B cell (primary cell): ENCODE data around the gene ZNF524. TPM values are rescaled to one million over a fixed set of nuclear protein-coding genes. Genes with fewer than 3 reads are reported as not detected.

ENCODE experiments used
- ATAC-seq: fragments of 200-7000 bp; cut with Tn5 transposase; one replicate; pipeline ENCODE4 v1.10.0; 2021; ENCODE audit warnings: low read depth, mild to moderate bottlenecking, moderate number of reproducible peaks, moderate library complexity
- CTCF ChIA-PET: fragments of 350-600 bp; sonication (Branson Sonifier 250); formaldehyde crosslinking; loops from one replicate; lab custom pipeline; 2021; ENCODE audit warnings: antibody characterized with exemption, inconsistent platforms; lab: Charles Lee
- POLR2A ChIA-PET: fragments of 350-600 bp; sonication (Branson Sonifier 250); formaldehyde crosslinking; loops from one replicate; lab custom pipeline; 2021; ENCODE audit warnings: antibody characterized with exemption; lab: Charles Lee
- DNase-seq: peaks from one replicate; pipeline ENCODE4 v3.0.0; 2013
- H2AFZ ChIP-seq: 2 replicates; pipeline ENCODE4 v1.6.1; 2012; ENCODE audit warnings: mild to moderate bottlenecking, low read depth, low read length; ENCODE audit not compliant: insufficient read depth, poor library complexity, severe bottlenecking
- H3K27ac ChIP-seq, 2 donors: 1 replicate in 1 of 2; 2 replicates in 1 of 2; pipeline ENCODE4 v1.5.1; 2012 to 2013; ENCODE audit warnings: low read length in 2 of 2, mild to moderate bottlenecking in 2 of 2, moderate library complexity in 1 of 2
- H3K27me3 ChIP-seq, 4 experiments: fragments of 200-600 bp in 1 of 4; sonication (generic) in 1 of 4; replicated peaks in 1 of 4; 1 replicate in 2 of 4; 2 replicates in 2 of 4; pipeline versions ENCODE4 v1.6.1 to v1.7.0; 2013 to 2016; ENCODE audit warnings: low read length in 3 of 4, mild to moderate bottlenecking in 2 of 4, mixed read lengths in 1 of 4, moderate library complexity in 1 of 4; ENCODE audit not compliant: insufficient read depth in 4 of 4, control insufficient read depth in 3 of 4; ENCODE audit errors: control extremely low read depth in 1 of 4
- H3K36me3 ChIP-seq, 2 experiments: replicated peaks in 1 of 2; 1 replicate in 1 of 2; 2 replicates in 1 of 2; pipeline versions ENCODE4 v1.6.1 to v1.7.1; 2013; ENCODE audit warnings: low read length in 1 of 2; ENCODE audit not compliant: insufficient read depth in 2 of 2, control insufficient read depth in 1 of 2; ENCODE audit errors: control extremely low read depth in 1 of 2, extremely low read depth in 1 of 2
- H3K4me1 ChIP-seq, 2 donors: fragments of 200-600 bp in 1 of 2; sonication (generic) in 1 of 2; 1 replicate in 1 of 2; 2 replicates in 1 of 2; pipeline versions ENCODE4 v1.5.1 to v1.6.1; 2013 to 2017; ENCODE audit warnings: low read length in 2 of 2; ENCODE audit not compliant: control insufficient read depth in 2 of 2, insufficient read depth in 2 of 2
- H3K4me2 ChIP-seq: replicated peaks from 2 replicates; pipeline ENCODE3; 2012; ENCODE audit warnings: mild to moderate bottlenecking, low read depth, low read length; ENCODE audit not compliant: poor library complexity, severe bottlenecking
- H3K4me3 ChIP-seq, 5 experiments: fragments of 200-600 bp in 1 of 5; sonication (generic) in 1 of 5; 1 replicate in 3 of 5; 2 replicates in 2 of 5; pipeline versions ENCODE4 v1.5.1 to v1.7.0; 2011 to 2016; ENCODE audit warnings: low read length in 4 of 5, mild to moderate bottlenecking in 4 of 5, low read depth in 2 of 5, control low read depth in 1 of 5, moderate library complexity in 1 of 5; ENCODE audit not compliant: insufficient read depth in 1 of 5; ENCODE audit errors: control extremely low read depth in 1 of 5, extremely low read depth in 1 of 5
- H3K79me2 ChIP-seq: fragments of 200-600 bp; sonication (generic); one replicate; pipeline ENCODE4 v1.6.0; 2016; ENCODE audit warnings: low read length; ENCODE audit not compliant: control insufficient read depth, insufficient read depth
- H3K9ac ChIP-seq: fragments of 200-600 bp; sonication (generic); 2 replicates; pipeline ENCODE4 v1.6.1; 2017; ENCODE audit warnings: mild to moderate bottlenecking, low read length, moderate library complexity
- H3K9me3 ChIP-seq, 3 donors: one replicate each; pipeline versions ENCODE4 v1.6.1 to v1.7.1; 2013; ENCODE audit warnings: low read length in 2 of 3; ENCODE audit not compliant: control insufficient read depth in 2 of 3, insufficient read depth in 1 of 3; ENCODE audit errors: control extremely low read depth in 1 of 3
- H4K20me1 ChIP-seq: 2 replicates; pipeline ENCODE4 v1.6.0; 2012; ENCODE audit warnings: mild to moderate bottlenecking, low read length; ENCODE audit not compliant: insufficient read depth, control insufficient read depth, poor library complexity, severe bottlenecking
- H3K27ac Mint-ChIP-seq: one replicate; pipeline ENCODE4 v1.8.0; 2021; ENCODE audit warnings: mixed read lengths
- H3K27me3 Mint-ChIP-seq: one replicate; pipeline ENCODE4 v1.8.0; 2021; ENCODE audit warnings: mixed read lengths
- H3K4me1 Mint-ChIP-seq: one replicate; pipeline ENCODE4 v1.8.0; 2021; ENCODE audit warnings: mixed read lengths
- H3K4me3 Mint-ChIP-seq: one replicate; pipeline ENCODE4 v1.8.0; 2021; ENCODE audit warnings: mixed read lengths
- H3K9me3 Mint-ChIP-seq: one replicate; pipeline ENCODE4 v1.8.0; 2022; ENCODE audit warnings: mixed read lengths; ENCODE audit not compliant: insufficient read depth
- EZH2 ChIP-seq: IDR thresholded peaks from 2 replicates; pipeline ENCODE4 v1.6.1; 2012; ENCODE audit warnings: borderline replicate concordance, low read depth, mild to moderate bottlenecking, moderate library complexity, low read length; ENCODE audit not compliant: insufficient read depth, poor library complexity, severe bottlenecking
- WGBS: methylation state at CpG from one replicate; pipeline ENCODE4 v1.1.5; 2013; ENCODE audit warnings: missing lambda C conversion rate; ENCODE audit not compliant: insufficient coverage; 5-methylcytosine and 5-hydroxymethylcytosine counted together
- intact Hi-C: fragments of 100-400 bp; cut with micrococcal nuclease; formaldehyde crosslinking; loops from one replicate; pipeline ENCODE4 v1.10.0; 2022
- polyA plus RNA-seq: library from polyadenylated mRNA; depleted of rRNA; stranded (reverse); fragments of >200 nt; gene quantifications from 2 replicates; pipeline ENCODE4 v1.2.3, GENCODE V29; 2012
- total RNA-seq, 2 donors: library from RNA; stranded (reverse); fragments of 120-200 nt in 1 of 2; gene quantifications; 1 replicate in 1 of 2; 2 replicates in 1 of 2; pipeline versions ENCODE4 v1.2.3 to v1.2.4, GENCODE V29; 2013 to 2022
- TF ChIP-seq, protein P1 (sequence below): fragments of 200-600 bp; IDR thresholded peaks from one replicate; pipeline ENCODE4 v1.8.0; 2022; ENCODE audit warnings: antibody characterized with exemption, mild to moderate bottlenecking

The ZNF524 gene
- total and polyA plus RNA-seq, 2 donors (not counting 1 experiment from before 2014, with no cell fraction given) = 23.8 to 27.4 TPM

- Mint-ChIP-seq H3K27me3 (no peaks in the 10 kb centered on the region), H3K4me1 (peaks cover 45% of the 10 kb centered on the region), H3K9me3 (no peaks in the 10 kb centered on the region), H3K4me3 (peak overlapping the region; percentile 30), H3K27ac (peak overlapping the region; percentile 54)
- ChIA-PET CTCF (no interaction called here), POLR2A (no interaction called here)
- TF ChIP-seq EZH2 = no peak
- TF ChIP-seq, protein P1, sequence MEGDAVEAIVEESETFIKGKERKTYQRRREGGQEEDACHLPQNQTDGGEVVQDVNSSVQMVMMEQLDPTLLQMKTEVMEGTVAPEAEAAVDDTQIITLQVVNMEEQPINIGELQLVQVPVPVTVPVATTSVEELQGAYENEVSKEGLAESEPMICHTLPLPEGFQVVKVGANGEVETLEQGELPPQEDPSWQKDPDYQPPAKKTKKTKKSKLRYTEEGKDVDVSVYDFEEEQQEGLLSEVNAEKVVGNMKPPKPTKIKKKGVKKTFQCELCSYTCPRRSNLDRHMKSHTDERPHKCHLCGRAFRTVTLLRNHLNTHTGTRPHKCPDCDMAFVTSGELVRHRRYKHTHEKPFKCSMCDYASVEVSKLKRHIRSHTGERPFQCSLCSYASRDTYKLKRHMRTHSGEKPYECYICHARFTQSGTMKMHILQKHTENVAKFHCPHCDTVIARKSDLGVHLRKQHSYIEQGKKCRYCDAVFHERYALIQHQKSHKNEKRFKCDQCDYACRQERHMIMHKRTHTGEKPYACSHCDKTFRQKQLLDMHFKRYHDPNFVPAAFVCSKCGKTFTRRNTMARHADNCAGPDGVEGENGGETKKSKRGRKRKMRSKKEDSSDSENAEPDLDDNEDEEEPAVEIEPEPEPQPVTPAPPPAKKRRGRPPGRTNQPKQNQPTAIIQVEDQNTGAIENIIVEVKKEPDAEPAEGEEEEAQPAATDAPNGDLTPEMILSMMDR = no peak
- DNase-seq = no peak
- Histone ChIP-seq H3K9me3 (no peaks in the 10 kb centered on the region), H3K4me1 (peaks cover 27 to 45% of the 10 kb centered on the region in 2 donors), H3K4me2 (no peak overlapping the region), H3K79me2 (peaks cover 32% of the 10 kb centered on the region), H3K4me3 (no peak overlapping the region), H2AFZ (no peak overlapping the region), H3K27me3 (no peaks in the 10 kb centered on the region), H3K9ac (no peak overlapping the region), H3K36me3 (peaks cover 0 to 25% of the 10 kb centered on the region in 2 experiments), H4K20me1 (peaks cover 9% of the 10 kb centered on the region), H3K27ac (no peak overlapping the region)
- WGBS = 93% methylated on average over 14 of the region's 18 CpGs
- no peak for ATAC-seq
- intact Hi-C loops = no loop called here
Measured at GRCh38 chr19:55651236-55651635, 51.1 kb downstream of the ZNF524 start.

GRCh38 chr19:55652311-55653128 is 52.4 kb downstream of the ZNF524 start:
- peaks cover 51% of the 10 kb centered on the region for H3K4me1 Mint-ChIP-seq
- Histone ChIP-seq H3K4me1 (peaks cover 32 to 46% of the 10 kb centered on the region in 2 donors), H3K9ac (no peak overlapping the region), H3K36me3 (peaks cover 0 to 31% of the 10 kb centered on the region in 2 experiments), H2AFZ (no peak overlapping the region), H4K20me1 (peaks cover 22% of the 10 kb centered on the region), H3K9me3 (no peaks in the 10 kb centered on the region), H3K4me3 (no peak overlapping the region), H3K4me2 (peak overlapping the region; percentile 87), H3K27ac (no peak overlapping the region), H3K27me3 (no peaks in the 10 kb centered on the region), H3K79me2 (peaks cover 39% of the 10 kb centered on the region)
- H3K9me3 Mint-ChIP-seq = no peaks in the 10 kb centered on the region
- intact Hi-C loops = loop anchor here (1.0 kb wide), 1 partner anchor 20 kb away; no protein-coding TSS in a partner anchor
- TF ChIP-seq, protein P1 = no peak
- no peak for TF ChIP-seq EZH2
- peak overlapping the region; percentile 34 for H3K4me3 Mint-ChIP-seq
- H3K27me3 Mint-ChIP-seq = no peaks in the 10 kb centered on the region
- WGBS = 93% methylated on average over 64 of the region's 71 CpGs
- ATAC-seq (no peak), DNase-seq (peak; percentile 46)
- ChIA-PET CTCF (interaction anchor here (0.6 to 3.9 kb wide), 7 partner anchors 13 to 179 kb away, joined by 3 to 87 read pairs (median 5); partner anchors contain the start of gene ZNF580), POLR2A (interaction anchor here (0.7 to 1.6 kb wide), 6 partner anchors 9 to 489 kb away, joined by 4 to 10 read pairs (median 6); partner anchors contain the start of genes ZNF444 and ZNF581)
- peak overlapping the region; percentile 80 for H3K27ac Mint-ChIP-seq
